ENCODE measurements around the gene SEMA6A. TPM values are rescaled to one million over a fixed set of nuclear protein-coding genes. Genes with fewer than 3 reads are reported as not detected.

Gene SEMA6A
- total RNA-seq, 2 donors from 2014 or later: 79.6 to 328 TPM

- Histone ChIP-seq H3K36me3 (ENCODE audit: control insufficient read depth, insufficient read depth, low read length) (no peaks in the 10 kb centered on the region), H3K27me3 (ENCODE audit: control insufficient read depth, insufficient read depth, low read length, poor library complexity, severe bottlenecking) (no peaks in the 10 kb centered on the region), H3K4me1 (ENCODE audit: control insufficient read depth, insufficient read depth, low read length) (no peaks in the 10 kb centered on the region), H3K9me3 (ENCODE audit: control insufficient read depth, low read length) (peaks cover 44% of the 10 kb centered on the region), H3K9ac (ENCODE audit: extremely low read depth, low read length, poor library complexity, severe bottlenecking) (no peak overlapping the region), H3K4me3 (ENCODE audit: low read length) (no peak overlapping the region), H3K27ac (ENCODE audit: low read depth, low read length) (no peak overlapping the region)
- Mint-ChIP-seq H3K27me3 (ENCODE audit: insufficient read depth) (no peaks in the 10 kb centered on the region), H3K9me3 (peaks cover 20% of the 10 kb centered on the region), H3K4me1 (peaks cover 75% of the 10 kb centered on the region), H3K27ac (peak overlapping the region; percentile 8), H3K4me3 (no peak overlapping the region), H3K36me3 (ENCODE audit: low read depth) (peaks cover 32% of the 10 kb centered on the region)
- no peak for TF ChIP-seq CTCF (conservative IDR thresholded peaks at IDR 0.05)
- 75 to 99% methylated on average over 1 to 3 of the region's 3 CpGs for WGBS, 2 experiments (ENCODE audit: insufficient coverage in 1 of 2, insufficient read length in 1 of 2)
- DNase-seq: peak; percentile 69
These were observed 29.9 kb downstream of the SEMA6A start for GRCh38 chr5:116544531-116545241.

GRCh38 chr5:116543501-116543900, 31.1 kb downstream of the SEMA6A start:
- H3K27me3 Mint-ChIP-seq (ENCODE audit: insufficient read depth): no peaks in the 10 kb centered on the region
- 81 to 85% methylated on average over 3 of the region's 3 CpGs for WGBS, 2 experiments (ENCODE audit: insufficient coverage in 1 of 2, insufficient read length in 1 of 2)
- no peak overlapping the region for H3K4me3 Mint-ChIP-seq
- peaks cover 20% of the 10 kb centered on the region for H3K9me3 Mint-ChIP-seq
- H3K4me1 ChIP-seq (ENCODE audit: control insufficient read depth, insufficient read depth, low read length): no peaks in the 10 kb centered on the region
- no peak for DNase-seq
- H3K36me3 Mint-ChIP-seq (ENCODE audit: low read depth): peaks cover 32% of the 10 kb centered on the region
- no peaks in the 10 kb centered on the region for H3K36me3 ChIP-seq (ENCODE audit: control insufficient read depth, insufficient read depth, low read length)
- no peak for TF ChIP-seq CTCF (conservative IDR thresholded peaks at IDR 0.05)
- no peak overlapping the region for H3K4me3 ChIP-seq (ENCODE audit: low read length)
- H3K27ac Mint-ChIP-seq: no peak overlapping the region
- H3K4me1 Mint-ChIP-seq: peaks cover 63% of the 10 kb centered on the region
- H3K9ac ChIP-seq (ENCODE audit: extremely low read depth, low read length, poor library complexity, severe bottlenecking): no peak overlapping the region
- H3K9me3 ChIP-seq (ENCODE audit: control insufficient read depth, low read length): peaks cover 44% of the 10 kb centered on the region
- no peaks in the 10 kb centered on the region for H3K27me3 ChIP-seq (ENCODE audit: control insufficient read depth, insufficient read depth, low read length, poor library complexity, severe bottlenecking)
- no peak overlapping the region for H3K27ac ChIP-seq (ENCODE audit: low read depth, low read length)

- Histone ChIP-seq H3K9me3 (ENCODE audit: control insufficient read depth, low read length) (peaks cover 38% of the 10 kb centered on the region), H3K36me3 (ENCODE audit: control insufficient read depth, insufficient read depth, low read length) (no peaks in the 10 kb centered on the region), H3K27ac (ENCODE audit: low read depth, low read length) (no peak overlapping the region), H3K4me1 (ENCODE audit: control insufficient read depth, insufficient read depth, low read length) (no peaks in the 10 kb centered on the region), H3K27me3 (ENCODE audit: control insufficient read depth, insufficient read depth, low read length, poor library complexity, severe bottlenecking) (no peaks in the 10 kb centered on the region), H3K4me3 (ENCODE audit: low read length) (no peak overlapping the region), H3K9ac (ENCODE audit: extremely low read depth, low read length, poor library complexity, severe bottlenecking) (no peak overlapping the region)
- 79 to 92% methylated on average over 3 of the region's 3 CpGs for WGBS, 2 experiments (ENCODE audit: insufficient coverage in 1 of 2, insufficient read length in 1 of 2)
- Mint-ChIP-seq H3K27ac (no peak overlapping the region), H3K36me3 (ENCODE audit: low read depth) (peaks cover 26% of the 10 kb centered on the region), H3K4me1 (peaks cover 56% of the 10 kb centered on the region), H3K27me3 (ENCODE audit: insufficient read depth) (no peaks in the 10 kb centered on the region), H3K9me3 (peaks cover 20% of the 10 kb centered on the region), H3K4me3 (no peak overlapping the region)
- DNase-seq: peak; percentile 34
- TF ChIP-seq CTCF (conservative IDR thresholded peaks at IDR 0.05): no peak
These were observed 32.0 kb downstream of the SEMA6A start for GRCh38 chr5:116542619-116543018.
